ENCODE results near the gene WDPCP.

GRCh38 chr2:63613391-63613901 is 25.2 kb upstream of the WDPCP start:
- TF ChIP-seq CTCF (IDR thresholded peaks at IDR 0.05; ENCODE audit: low read depth, low read length, missing input control): no peak
- TF ChIP-seq ZBTB33 (IDR thresholded peaks at IDR 0.05): no peak
- TF ChIP-seq REST (IDR thresholded peaks at IDR 0.05): no peak
- no peak for TF ChIP-seq EGR1 (IDR thresholded peaks at IDR 0.05; ENCODE audit: low read depth in 2 of 2)
